ENCODE measurements around the gene ZNF467.

Gene ZNF467

DNA sequence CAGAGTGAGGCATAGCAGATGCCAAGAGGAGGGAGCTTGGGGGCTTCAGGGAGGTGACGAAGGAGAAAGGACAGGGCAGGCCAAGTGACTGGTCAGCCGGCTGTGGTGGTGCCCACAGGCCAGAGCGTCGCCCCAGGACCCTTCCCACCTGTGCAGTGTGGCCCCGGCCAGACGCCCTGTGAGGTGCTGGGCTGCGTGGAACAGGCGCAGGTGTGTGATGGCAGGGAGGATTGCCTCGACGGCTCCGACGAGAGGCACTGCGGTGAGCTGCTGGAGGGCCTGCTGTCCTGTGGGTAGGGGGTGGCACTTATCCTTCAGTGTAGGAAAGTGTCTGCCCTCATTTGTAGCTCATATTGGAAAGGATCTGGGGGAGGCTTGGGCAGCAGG lies 26.8 kb upstream of the ZNF467 start:
- TF ChIP-seq, protein P1, sequence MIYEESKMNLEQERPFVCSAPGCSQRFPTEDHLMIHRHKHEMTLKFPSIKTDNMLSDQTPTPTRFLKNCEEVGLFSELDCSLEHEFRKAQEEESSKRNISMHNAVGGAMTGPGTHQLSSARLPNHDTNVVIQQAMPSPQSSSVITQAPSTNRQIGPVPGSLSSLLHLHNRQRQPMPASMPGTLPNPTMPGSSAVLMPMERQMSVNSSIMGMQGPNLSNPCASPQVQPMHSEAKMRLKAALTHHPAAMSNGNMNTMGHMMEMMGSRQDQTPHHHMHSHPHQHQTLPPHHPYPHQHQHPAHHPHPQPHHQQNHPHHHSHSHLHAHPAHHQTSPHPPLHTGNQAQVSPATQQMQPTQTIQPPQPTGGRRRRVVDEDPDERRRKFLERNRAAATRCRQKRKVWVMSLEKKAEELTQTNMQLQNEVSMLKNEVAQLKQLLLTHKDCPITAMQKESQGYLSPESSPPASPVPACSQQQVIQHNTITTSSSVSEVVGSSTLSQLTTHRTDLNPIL (CRISPR knock-in tag; IDR thresholded peaks at IDR 0.05; ENCODE audit: low read depth) = no peak
- no peak for TF ChIP-seq TCF4 (CRISPR knock-in tag; IDR thresholded peaks at IDR 0.05; ENCODE audit: borderline replicate concordance)
- TF ChIP-seq ZC3H10 (CRISPR knock-in tag; IDR thresholded peaks at IDR 0.05) = no peak
- TF ChIP-seq TOX (CRISPR knock-in tag; IDR thresholded peaks at IDR 0.05; ENCODE audit: borderline replicate concordance) = no peak
- no peak for TF ChIP-seq RARB (CRISPR knock-in tag; IDR thresholded peaks at IDR 0.05)
- no peak for TF ChIP-seq ZNF70 (CRISPR knock-in tag; IDR thresholded peaks at IDR 0.05)
- TF ChIP-seq ESRRG (CRISPR knock-in tag; IDR thresholded peaks at IDR 0.05) = no peak
- no peak for TF ChIP-seq ISL1 (CRISPR knock-in tag; IDR thresholded peaks at IDR 0.05)
- TF ChIP-seq SNAI2 (CRISPR knock-in tag; IDR thresholded peaks at IDR 0.05) = no peak
- TF ChIP-seq, protein P2, sequence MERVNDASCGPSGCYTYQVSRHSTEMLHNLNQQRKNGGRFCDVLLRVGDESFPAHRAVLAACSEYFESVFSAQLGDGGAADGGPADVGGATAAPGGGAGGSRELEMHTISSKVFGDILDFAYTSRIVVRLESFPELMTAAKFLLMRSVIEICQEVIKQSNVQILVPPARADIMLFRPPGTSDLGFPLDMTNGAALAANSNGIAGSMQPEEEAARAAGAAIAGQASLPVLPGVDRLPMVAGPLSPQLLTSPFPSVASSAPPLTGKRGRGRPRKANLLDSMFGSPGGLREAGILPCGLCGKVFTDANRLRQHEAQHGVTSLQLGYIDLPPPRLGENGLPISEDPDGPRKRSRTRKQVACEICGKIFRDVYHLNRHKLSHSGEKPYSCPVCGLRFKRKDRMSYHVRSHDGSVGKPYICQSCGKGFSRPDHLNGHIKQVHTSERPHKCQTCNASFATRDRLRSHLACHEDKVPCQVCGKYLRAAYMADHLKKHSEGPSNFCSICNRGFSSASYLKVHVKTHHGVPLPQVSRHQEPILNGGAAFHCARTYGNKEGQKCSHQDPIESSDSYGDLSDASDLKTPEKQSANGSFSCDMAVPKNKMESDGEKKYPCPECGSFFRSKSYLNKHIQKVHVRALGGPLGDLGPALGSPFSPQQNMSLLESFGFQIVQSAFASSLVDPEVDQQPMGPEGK (CRISPR knock-in tag; IDR thresholded peaks at IDR 0.05; ENCODE audit: borderline replicate concordance) = no peak
- TF ChIP-seq OSR1 (CRISPR knock-in tag; IDR thresholded peaks at IDR 0.05) = no peak
- TF ChIP-seq CSDC2 (CRISPR knock-in tag; IDR thresholded peaks at IDR 0.05) = no peak
- TF ChIP-seq ZNF565 (CRISPR knock-in tag; conservative IDR thresholded peaks at IDR 0.05; ENCODE audit: low read depth) = no peak
- no peak for TF ChIP-seq GLIS3 (CRISPR knock-in tag; IDR thresholded peaks at IDR 0.05)
- TF ChIP-seq, protein P3, sequence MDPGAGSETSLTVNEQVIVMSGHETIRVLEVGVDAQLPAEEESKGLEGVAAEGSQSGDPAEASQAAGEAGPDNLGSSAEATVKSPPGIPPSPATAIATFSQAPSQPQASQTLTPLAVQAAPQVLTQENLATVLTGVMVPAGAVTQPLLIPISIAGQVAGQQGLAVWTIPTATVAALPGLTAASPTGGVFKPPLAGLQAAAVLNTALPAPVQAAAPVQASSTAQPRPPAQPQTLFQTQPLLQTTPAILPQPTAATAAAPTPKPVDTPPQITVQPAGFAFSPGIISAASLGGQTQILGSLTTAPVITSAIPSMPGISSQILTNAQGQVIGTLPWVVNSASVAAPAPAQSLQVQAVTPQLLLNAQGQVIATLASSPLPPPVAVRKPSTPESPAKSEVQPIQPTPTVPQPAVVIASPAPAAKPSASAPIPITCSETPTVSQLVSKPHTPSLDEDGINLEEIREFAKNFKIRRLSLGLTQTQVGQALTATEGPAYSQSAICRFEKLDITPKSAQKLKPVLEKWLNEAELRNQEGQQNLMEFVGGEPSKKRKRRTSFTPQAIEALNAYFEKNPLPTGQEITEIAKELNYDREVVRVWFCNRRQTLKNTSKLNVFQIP (CRISPR knock-in tag; IDR thresholded peaks at IDR 0.05; ENCODE audit: borderline replicate concordance, low read depth) = no peak
- TF ChIP-seq, protein P4, sequence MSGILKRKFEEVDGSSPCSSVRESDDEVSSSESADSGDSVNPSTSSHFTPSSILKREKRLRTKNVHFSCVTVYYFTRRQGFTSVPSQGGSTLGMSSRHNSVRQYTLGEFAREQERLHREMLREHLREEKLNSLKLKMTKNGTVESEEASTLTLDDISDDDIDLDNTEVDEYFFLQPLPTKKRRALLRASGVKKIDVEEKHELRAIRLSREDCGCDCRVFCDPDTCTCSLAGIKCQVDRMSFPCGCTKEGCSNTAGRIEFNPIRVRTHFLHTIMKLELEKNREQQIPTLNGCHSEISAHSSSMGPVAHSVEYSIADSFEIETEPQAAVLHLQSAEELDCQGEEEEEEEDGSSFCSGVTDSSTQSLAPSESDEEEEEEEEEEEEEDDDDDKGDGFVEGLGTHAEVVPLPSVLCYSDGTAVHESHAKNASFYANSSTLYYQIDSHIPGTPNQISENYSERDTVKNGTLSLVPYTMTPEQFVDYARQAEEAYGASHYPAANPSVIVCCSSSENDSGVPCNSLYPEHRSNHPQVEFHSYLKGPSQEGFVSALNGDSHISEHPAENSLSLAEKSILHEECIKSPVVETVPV (CRISPR knock-in tag; IDR thresholded peaks at IDR 0.05) = no peak
- no peak for TF ChIP-seq ARNTL (CRISPR knock-in tag; IDR thresholded peaks at IDR 0.05; ENCODE audit: borderline replicate concordance, low read depth)
- no peak for ATAC-seq

DNA sequence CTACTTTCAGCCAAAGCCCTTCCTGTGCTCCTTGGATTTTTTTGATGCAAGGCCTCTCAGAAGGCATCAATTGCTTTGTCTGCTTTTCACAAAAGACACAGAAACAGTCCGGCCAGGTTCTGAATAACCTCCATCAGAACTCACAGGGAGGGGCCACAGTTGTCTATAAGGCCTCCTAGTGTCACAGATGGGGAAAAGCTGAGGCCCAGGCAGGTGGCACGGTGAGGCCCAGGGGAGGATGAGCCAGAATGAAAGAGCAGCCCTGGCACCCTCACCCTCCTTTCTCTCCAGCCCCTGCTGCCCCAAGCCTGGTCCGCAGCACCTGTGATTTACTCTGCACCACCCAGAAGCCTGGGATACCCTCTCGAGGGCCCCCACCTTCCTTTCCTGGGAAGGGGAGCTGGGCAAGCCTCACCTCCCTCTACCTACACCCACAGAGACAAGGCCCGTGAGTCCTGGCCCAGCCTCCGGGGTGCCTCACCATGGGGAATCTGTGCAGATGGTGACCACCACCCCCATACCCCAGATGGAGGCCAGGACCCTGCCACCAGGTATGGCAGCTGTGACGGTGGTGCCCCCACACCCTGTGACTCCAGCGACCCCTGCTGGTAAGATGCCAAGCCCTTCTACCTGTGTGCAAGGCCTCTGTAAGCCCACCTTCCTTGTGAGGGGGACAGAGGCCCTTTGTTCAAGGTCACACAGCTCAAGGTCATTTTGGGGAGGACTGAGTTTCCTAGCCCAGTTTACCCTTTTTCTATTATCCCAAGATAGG lies 26.2 kb upstream of the ZNF467 start:
- ATAC-seq = no peak
- TF ChIP-seq TCF4 (CRISPR knock-in tag; IDR thresholded peaks at IDR 0.05; ENCODE audit: borderline replicate concordance) (no peak), GLIS3 (CRISPR knock-in tag; IDR thresholded peaks at IDR 0.05) (no peak), ZFP3 (CRISPR knock-in tag; IDR thresholded peaks at IDR 0.05) (no peak), OSR1 (CRISPR knock-in tag; IDR thresholded peaks at IDR 0.05) (no peak), TOX (CRISPR knock-in tag; IDR thresholded peaks at IDR 0.05; ENCODE audit: borderline replicate concordance) (no peak), SNAI2 (CRISPR knock-in tag; IDR thresholded peaks at IDR 0.05) (no peak), ESRRG (CRISPR knock-in tag; IDR thresholded peaks at IDR 0.05) (no peak), ISL1 (CRISPR knock-in tag; IDR thresholded peaks at IDR 0.05) (no peak), ZNF8 (CRISPR knock-in tag; IDR thresholded peaks at IDR 0.05) (no peak), BACH2 (CRISPR knock-in tag; IDR thresholded peaks at IDR 0.05; ENCODE audit: borderline replicate concordance) (no peak), ZC3H10 (CRISPR knock-in tag; IDR thresholded peaks at IDR 0.05) (no peak)
- TF ChIP-seq, protein P1 (CRISPR knock-in tag; IDR thresholded peaks at IDR 0.05; ENCODE audit: low read depth) = no peak
- TF ChIP-seq, protein P5, sequence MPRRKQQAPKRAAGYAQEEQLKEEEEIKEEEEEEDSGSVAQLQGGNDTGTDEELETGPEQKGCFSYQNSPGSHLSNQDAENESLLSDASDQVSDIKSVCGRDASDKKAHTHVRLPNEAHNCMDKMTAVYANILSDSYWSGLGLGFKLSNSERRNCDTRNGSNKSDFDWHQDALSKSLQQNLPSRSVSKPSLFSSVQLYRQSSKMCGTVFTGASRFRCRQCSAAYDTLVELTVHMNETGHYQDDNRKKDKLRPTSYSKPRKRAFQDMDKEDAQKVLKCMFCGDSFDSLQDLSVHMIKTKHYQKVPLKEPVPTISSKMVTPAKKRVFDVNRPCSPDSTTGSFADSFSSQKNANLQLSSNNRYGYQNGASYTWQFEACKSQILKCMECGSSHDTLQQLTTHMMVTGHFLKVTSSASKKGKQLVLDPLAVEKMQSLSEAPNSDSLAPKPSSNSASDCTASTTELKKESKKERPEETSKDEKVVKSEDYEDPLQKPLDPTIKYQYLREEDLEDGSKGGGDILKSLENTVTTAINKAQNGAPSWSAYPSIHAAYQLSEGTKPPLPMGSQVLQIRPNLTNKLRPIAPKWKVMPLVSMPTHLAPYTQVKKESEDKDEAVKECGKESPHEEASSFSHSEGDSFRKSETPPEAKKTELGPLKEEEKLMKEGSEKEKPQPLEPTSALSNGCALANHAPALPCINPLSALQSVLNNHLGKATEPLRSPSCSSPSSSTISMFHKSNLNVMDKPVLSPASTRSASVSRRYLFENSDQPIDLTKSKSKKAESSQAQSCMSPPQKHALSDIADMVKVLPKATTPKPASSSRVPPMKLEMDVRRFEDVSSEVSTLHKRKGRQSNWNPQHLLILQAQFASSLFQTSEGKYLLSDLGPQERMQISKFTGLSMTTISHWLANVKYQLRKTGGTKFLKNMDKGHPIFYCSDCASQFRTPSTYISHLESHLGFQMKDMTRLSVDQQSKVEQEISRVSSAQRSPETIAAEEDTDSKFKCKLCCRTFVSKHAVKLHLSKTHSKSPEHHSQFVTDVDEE (CRISPR knock-in tag; IDR thresholded peaks at IDR 0.05) = no peak
- TF ChIP-seq, protein P4 (CRISPR knock-in tag; IDR thresholded peaks at IDR 0.05) = no peak
- TF ChIP-seq, protein P3 (CRISPR knock-in tag; IDR thresholded peaks at IDR 0.05; ENCODE audit: borderline replicate concordance, low read depth) = no peak
- TF ChIP-seq, protein P2 (CRISPR knock-in tag; IDR thresholded peaks at IDR 0.05; ENCODE audit: borderline replicate concordance) = no peak

Measured in SK-N-SH treated with all-trans-retinoic acid at 6 μM for 48 hours (cell line).